Endothelial cell of umbilical vein (primary cell): ENCODE results near the gene OPCML. TPM values are rescaled to one million over a fixed set of nuclear protein-coding genes. Genes with fewer than 3 reads are reported as not detected.

Experiments
- BruUV-seq: library from RNA; stranded (reverse); fragments of 400-500 nt; replicated peaks from 2 replicates; lab custom pipeline; 2021; lab: Mats Ljungman, UMichigan
- CTCF ChIA-PET: fragments of 300-600, 350-600 bp; sonication (Branson Sonifier 250); formaldehyde crosslinking; loops from one replicate; lab custom pipeline; 2021; ENCODE audit warnings: antibody characterized with exemption, inconsistent platforms; lab: Charles Lee
- POLR2A ChIA-PET: fragments of 300-600, 350-600 bp; sonication (Branson Sonifier 250); formaldehyde crosslinking; loops from one replicate; lab custom pipeline; 2021; ENCODE audit warnings: antibody characterized with exemption, inconsistent platforms; lab: Charles Lee
- DNase-seq: peaks from one replicate; pipeline ENCODE4 v3.0.0-alpha.2; 2011; ENCODE audit warnings: low read depth, low spot score
- FAIRE-seq: peaks from 2 replicates; lab custom pipeline; 2011; peaks lifted over from hg19 to GRCh38; lab: Jason Lieb, UNC
- H2AFZ ChIP-seq: 2 replicates; pipeline ENCODE4 v1.6.0; 2012; ENCODE audit warnings: low read depth, low read length, control low read depth, inconsistent platforms
- H3K27ac ChIP-seq: 2 replicates; pipeline ENCODE4 v1.5.1; 2011; ENCODE audit warnings: low read depth, mild to moderate bottlenecking, control low read depth, low read length, moderate library complexity; ENCODE audit not compliant: insufficient read depth
- H3K27me3 ChIP-seq, 2 experiments: 2 replicates each; pipeline versions ENCODE4 v1.6.0 to v1.6.1; 2011; ENCODE audit warnings: low read length in 2 of 2, mixed read lengths in 1 of 2; ENCODE audit not compliant: control insufficient read depth in 2 of 2, insufficient read depth in 2 of 2
- H3K36me3 ChIP-seq, 2 experiments: 2 replicates in 1 of 2; 3 replicates in 1 of 2; pipeline ENCODE4 v1.5.1; 2011; ENCODE audit warnings: low read length in 2 of 2, mild to moderate bottlenecking in 1 of 2, moderate library complexity in 1 of 2; ENCODE audit not compliant: control insufficient read depth in 2 of 2, insufficient read depth in 2 of 2; ENCODE audit errors: extremely low read depth in 1 of 2
- H3K4me1 ChIP-seq: 3 replicates; pipeline ENCODE4 v1.5.1; 2011; ENCODE audit warnings: mild to moderate bottlenecking, low read length; ENCODE audit not compliant: control insufficient read depth, insufficient read depth; ENCODE audit errors: extremely low read depth
- H3K4me2 ChIP-seq: 2 replicates; pipeline ENCODE4 v1.6.1; 2011; ENCODE audit warnings: low read length, control low read depth, mixed read lengths; ENCODE audit not compliant: insufficient read depth
- H3K4me3 ChIP-seq, 3 experiments: fragments of 200-600 bp in 1 of 3; sonication (generic), shearing (Covaris generic) in 1 of 3; replicated peaks in 1 of 3; 2 replicates each; pipeline ENCODE4 v1.5.1; 2011 to 2016; ENCODE audit warnings: control low read depth in 3 of 3, low read length in 3 of 3, mild to moderate bottlenecking in 2 of 3, inconsistent platforms in 1 of 3, low read depth in 1 of 3, moderate library complexity in 1 of 3; ENCODE audit not compliant: insufficient read depth in 1 of 3
- H3K79me2 ChIP-seq: 2 replicates; pipeline ENCODE4 v1.6.0; 2012; ENCODE audit warnings: low read length, inconsistent platforms; ENCODE audit not compliant: control insufficient read depth, insufficient read depth
- H3K9ac ChIP-seq: replicated peaks from 2 replicates; pipeline ENCODE3; 2011; ENCODE audit warnings: low read length, control low read depth; ENCODE audit not compliant: insufficient read depth; ENCODE audit errors: extremely low read depth
- H3K9me1 ChIP-seq: replicated peaks from 3 replicates; pipeline ENCODE4 v1.6.0; 2011; ENCODE audit warnings: mild to moderate bottlenecking, low read length; ENCODE audit not compliant: control insufficient read depth, insufficient read depth; ENCODE audit errors: extremely low read depth
- H3K9me3 ChIP-seq: replicated peaks from 2 replicates; pipeline ENCODE4 v1.5.1; 2012; ENCODE audit warnings: low read length, inconsistent platforms; ENCODE audit not compliant: control insufficient read depth, insufficient read depth
- H4K20me1 ChIP-seq: replicated peaks from 2 replicates; pipeline ENCODE3; 2011; ENCODE audit warnings: mild to moderate bottlenecking, low read length; ENCODE audit not compliant: control insufficient read depth, insufficient read depth; ENCODE audit errors: extremely low read depth
- CTCF ChIP-seq, 2 donors: IDR thresholded peaks; 1 replicate in 1 of 2; 2 replicates in 1 of 2; pipeline ENCODE4 v1.5.1; 2011; ENCODE audit warnings: low read length in 2 of 2, mild to moderate bottlenecking in 2 of 2, moderate library complexity in 2 of 2, control low read depth in 1 of 2, inconsistent platforms in 1 of 2, low read depth in 1 of 2; ENCODE audit not compliant: insufficient read depth in 1 of 2; ENCODE audit errors: extremely low read depth in 1 of 2
- EZH2 ChIP-seq: IDR thresholded peaks from 2 replicates; pipeline ENCODE4 v1.6.1; 2012; ENCODE audit warnings: borderline replicate concordance, low read depth, mild to moderate bottlenecking, moderate library complexity, low read length, inconsistent platforms; ENCODE audit not compliant: severe bottlenecking
- FOS ChIP-seq: IDR thresholded peaks from 2 replicates; pipeline ENCODE4 v1.6.1; 2011; ENCODE audit warnings: mild to moderate bottlenecking, low read length, moderate library complexity, borderline replicate concordance; ENCODE audit not compliant: insufficient read depth
- GATA2 ChIP-seq: IDR thresholded peaks from 2 replicates; pipeline ENCODE4 v1.7.0; 2011; ENCODE audit warnings: low read depth, mild to moderate bottlenecking, moderate library complexity, mixed read lengths, low read length; ENCODE audit not compliant: insufficient read length, insufficient read depth
- JUN ChIP-seq: IDR thresholded peaks from 2 replicates; pipeline ENCODE4 v1.6.1; 2011; ENCODE audit warnings: borderline replicate concordance, low read depth; ENCODE audit not compliant: insufficient read length, insufficient read depth
- MYC ChIP-seq: IDR thresholded peaks from one replicate; pipeline ENCODE4 v1.6.1; 2011; ENCODE audit warnings: mild to moderate bottlenecking, low read depth, low read length
- POLR2A ChIP-seq: IDR thresholded peaks from 2 replicates; pipeline ENCODE4 v1.6.1; 2012; ENCODE audit warnings: low read depth, mild to moderate bottlenecking, control low read depth, low read length
- POLR2AphosphoS5 ChIP-seq: IDR thresholded peaks from 2 replicates; pipeline ENCODE4 v1.6.1; 2012; ENCODE audit warnings: low read depth, mild to moderate bottlenecking, control low read depth, low read length, moderate library complexity; ENCODE audit not compliant: insufficient read depth
- dilution Hi-C: fragments of 300-500 bp; cut with MboI; formaldehyde crosslinking; loops from one replicate; pipeline ENCODE4 v1.15.0; 2019; ENCODE audit warnings: low sequenced_read_pairs; ENCODE audit not compliant: extremely low pct_ligation_motif_present
- intact Hi-C: fragments of 100-400 bp; cut with micrococcal nuclease; formaldehyde crosslinking; loops from one replicate; pipeline ENCODE4 v1.10.0; 2022
- polyA plus RNA-seq, 4 experiments: library from polyadenylated mRNA; depleted of rRNA in 3 of 4; stranded (reverse) in 3 of 4; unstranded in 1 of 4; fragments of >200 nt; gene quantifications; 2 replicates each; pipeline versions ENCODE4 v1.2.1 to v1.2.3, GENCODE V29; 2011 to 2012; ENCODE audit warnings: missing spikeins in 1 of 4
- total RNA-seq: library from RNA; stranded (reverse); gene quantifications from 2 replicates; pipeline ENCODE4 v1.2.3, GENCODE V29; 2021
- TF ChIP-seq, protein P1 (sequence below): IDR thresholded peaks from 2 replicates; pipeline ENCODE4 v1.6.1; 2011; ENCODE audit not compliant: insufficient read depth, insufficient read length

The OPCML gene
- total and polyA plus RNA-seq, 2 donors (not counting 3 experiments of a cell fraction or from before 2014, with no cell fraction given) = not detected

GRCh38 chr11:132650969-132651720 lies 881.2 kb downstream of the OPCML start:
- intact Hi-C loops = no loop called here
- Histone ChIP-seq H3K79me2 (no peaks in the 10 kb centered on the region), H4K20me1 (no peaks in the 10 kb centered on the region), H3K27ac (no peak overlapping the region), H3K4me1 (no peaks in the 10 kb centered on the region), H3K36me3 (no peaks in the 10 kb centered on the region), H3K9me3 (no peaks in the 10 kb centered on the region), H3K9me1 (no peaks in the 10 kb centered on the region), H3K27me3 (no peaks in the 10 kb centered on the region), H3K4me2 (no peak overlapping the region), H3K4me3 (no peak overlapping the region), H2AFZ (no peak overlapping the region), H3K9ac (no peak overlapping the region)
- no peak for TF ChIP-seq FOS
- TF ChIP-seq POLR2AphosphoS5 = no peak
- no TSS peak for BruUV-seq
- ChIA-PET CTCF (no interaction called here), POLR2A (no interaction called here)
- no peak for FAIRE-seq
- dilution Hi-C loops = no loop called here
- no peak for DNase-seq

- ChIA-PET POLR2A (no interaction called here), CTCF (no interaction called here)
- Histone ChIP-seq H3K9me1 (no peaks in the 10 kb centered on the region), H2AFZ (no peak overlapping the region), H3K9ac (no peak overlapping the region), H3K4me2 (no peak overlapping the region), H3K4me3 (no peak overlapping the region), H3K27me3 (no peaks in the 10 kb centered on the region), H4K20me1 (no peaks in the 10 kb centered on the region), H3K9me3 (no peaks in the 10 kb centered on the region), H3K27ac (no peak overlapping the region), H3K36me3 (no peaks in the 10 kb centered on the region), H3K79me2 (no peaks in the 10 kb centered on the region), H3K4me1 (no peaks in the 10 kb centered on the region)
- FAIRE-seq (no peak), DNase-seq (no peak)
- no TSS peak for BruUV-seq
- intact Hi-C loops (no loop called here), dilution Hi-C loops (no loop called here)
- TF ChIP-seq FOS (no peak), MYC (no peak), POLR2AphosphoS5 (no peak), EZH2 (no peak), POLR2A (no peak), GATA2 (no peak), JUN (no peak), CTCF (IDR thresholded peaks at IDR 0.05; ENCODE audit: extremely low read depth in 1 of 2, insufficient read depth in 1 of 2, low read depth in 1 of 2, low read length in 2 of 2) (no peak)
- TF ChIP-seq, protein P1, sequence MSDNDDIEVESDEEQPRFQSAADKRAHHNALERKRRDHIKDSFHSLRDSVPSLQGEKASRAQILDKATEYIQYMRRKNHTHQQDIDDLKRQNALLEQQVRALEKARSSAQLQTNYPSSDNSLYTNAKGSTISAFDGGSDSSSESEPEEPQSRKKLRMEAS = no peak
Measured at GRCh38 chr11:132649277-132649676, 883.0 kb downstream of the OPCML start.
